Hepatocyte (in vitro differentiated cells): ENCODE results near the gene PKIB. TPM values are rescaled to one million over a fixed set of nuclear protein-coding genes. Genes with fewer than 3 reads are reported as not detected.
A peak's percentile ranks its signal among the peaks of the same experiment; 100 is the strongest.
"Not testable (repeated sequence)": the region's sequence is repeated elsewhere in the genome, so short reads cannot be mapped to it uniquely, and the experiment has no call there.

Source experiments
- DNase-seq: peaks from one replicate; pipeline ENCODE4 v3.0.0-alpha.2; 2016; ENCODE audit warnings: low spot score
- H2AFZ ChIP-seq: fragments of 200-600 bp; sonication (generic); 2 replicates; pipeline ENCODE4 v1.6.0; 2016; ENCODE audit warnings: antibody characterized with exemption, mild to moderate bottlenecking
- H3K27ac ChIP-seq: fragments of 200-600 bp; sonication (generic); 2 replicates; pipeline ENCODE4 v1.5.1; 2016; ENCODE audit warnings: mild to moderate bottlenecking
- H3K27me3 ChIP-seq: fragments of 200-600 bp; sonication (generic); 2 replicates; pipeline ENCODE4 v1.6.1; 2016
- H3K36me3 ChIP-seq: fragments of 200-600 bp; sonication (generic); replicated peaks from 2 replicates; pipeline ENCODE4 v1.5.1; 2016; ENCODE audit warnings: low read depth; ENCODE audit not compliant: insufficient read depth
- H3K4me1 ChIP-seq: fragments of 200-600 bp; sonication (generic); 2 replicates; pipeline ENCODE4 v1.5.1; 2016; ENCODE audit warnings: mild to moderate bottlenecking, moderate library complexity; ENCODE audit not compliant: insufficient read depth
- H3K4me2 ChIP-seq: fragments of 200-600 bp; sonication (generic); 2 replicates; pipeline ENCODE4 v1.6.0; 2016
- H3K4me3 ChIP-seq: fragments of 200-600 bp; sonication (generic); 2 replicates; pipeline ENCODE4 v1.5.1; 2016; ENCODE audit warnings: mild to moderate bottlenecking
- H3K79me2 ChIP-seq: fragments of 200-600 bp; sonication (generic); 2 replicates; pipeline ENCODE4 v1.6.0; 2017; ENCODE audit warnings: mild to moderate bottlenecking
- H3K9me2 ChIP-seq: fragments of 200-600 bp; sonication (generic); replicated peaks from 2 replicates; pipeline ENCODE4 v1.6.0; 2017; ENCODE audit warnings: mild to moderate bottlenecking; ENCODE audit not compliant: insufficient read depth
- H3K9me3 ChIP-seq: fragments of 200-600 bp; sonication (generic); 2 replicates; pipeline ENCODE4 v1.5.1; 2016; ENCODE audit warnings: low read depth, mild to moderate bottlenecking
- H4K20me1 ChIP-seq: fragments of 200-600 bp; sonication (generic); 2 replicates; pipeline ENCODE4 v1.6.0; 2016; ENCODE audit warnings: mild to moderate bottlenecking; ENCODE audit not compliant: insufficient read depth, poor library complexity, severe bottlenecking
- CTCF ChIP-seq: fragments of 200-600 bp; sonication (generic); IDR thresholded peaks from 2 replicates; pipeline ENCODE4 v1.5.1; 2016; ENCODE audit warnings: antibody characterized with exemption, mild to moderate bottlenecking; ENCODE audit not compliant: poor library complexity
- EZH2 ChIP-seq: fragments of 200-600 bp; sonication (generic); IDR thresholded peaks from 2 replicates; pipeline ENCODE4 v1.6.1; 2016; ENCODE audit warnings: antibody characterized with exemption, mild to moderate bottlenecking, borderline replicate concordance
- EZH2phosphoT487 ChIP-seq: fragments of 200-600 bp; sonication (generic); IDR thresholded peaks from one replicate; pipeline ENCODE4 v1.6.1; 2018; ENCODE audit warnings: antibody characterized with exemption, mild to moderate bottlenecking, low read depth, moderate library complexity; ENCODE audit not compliant: unreplicated experiment, severe bottlenecking
- WGBS: methylation state at CpG from one replicate; pipeline ENCODE4 v1.1.6; 2016; ENCODE audit warnings: low lambda C conversion rate; ENCODE audit errors: missing lambda C conversion rate; 5-methylcytosine and 5-hydroxymethylcytosine counted together
- polyA plus RNA-seq: library from polyadenylated mRNA; unstranded; fragments of >200 nt; fragmentation: Nextera tagmentation; extraction: Ambion mirVana; gene quantifications from 2 replicates; pipeline ENCODE4 v1.2.1, GENCODE V29; 2016
- total RNA-seq: library from RNA; depleted of rRNA; stranded (reverse); fragments of >200 nt; gene quantifications from 2 replicates; pipeline ENCODE4 v1.2.3, GENCODE V29; 2014

PKIB gene
- total and polyA plus RNA-seq, 2 experiments from 2014 or later: 73.8 to 144 TPM

GRCh38 chr6:122640366-122640765 lies 30.2 kb downstream of the PKIB start:
- DNase-seq: no peak
- H3K79me2 ChIP-seq: no peaks in the 10 kb centered on the region
- no peaks in the 10 kb centered on the region for H3K4me1 ChIP-seq
- no peak overlapping the region for H3K4me2 ChIP-seq
- TF ChIP-seq EZH2 (no peak), CTCF (no peak), EZH2phosphoT487 (no peak)
- no peak overlapping the region for H3K27ac ChIP-seq
- WGBS: 94% methylated on average over 5 of the region's 5 CpGs
- no peaks in the 10 kb centered on the region for H3K36me3 ChIP-seq
- H3K9me3 ChIP-seq: no peaks in the 10 kb centered on the region
- H3K27me3 ChIP-seq: no peaks in the 10 kb centered on the region
- H2AFZ ChIP-seq: no peak overlapping the region
- H3K9me2 ChIP-seq: no peaks in the 10 kb centered on the region
- no peaks in the 10 kb centered on the region for H4K20me1 ChIP-seq
- H3K4me3 ChIP-seq: no peak overlapping the region

- H4K20me1 ChIP-seq: no peaks in the 10 kb centered on the region
- 68% methylated on average over 3 of the region's 3 CpGs for WGBS
- no peak overlapping the region for H3K27ac ChIP-seq
- H3K4me3 ChIP-seq: no peak overlapping the region
- H3K9me2 ChIP-seq: no peaks in the 10 kb centered on the region
- no peaks in the 10 kb centered on the region for H3K79me2 ChIP-seq
- H3K36me3 ChIP-seq: no peaks in the 10 kb centered on the region
- H2AFZ ChIP-seq: no peak overlapping the region
- no peaks in the 10 kb centered on the region for H3K9me3 ChIP-seq
- no peak overlapping the region for H3K4me2 ChIP-seq
- no peaks in the 10 kb centered on the region for H3K4me1 ChIP-seq
- no peak for DNase-seq
- TF ChIP-seq EZH2 (no peak), CTCF (no peak)
- H3K27me3 ChIP-seq: no peaks in the 10 kb centered on the region
These were observed 31.6 kb downstream of the PKIB start for GRCh38 chr6:122641819-122642218.

- H2AFZ ChIP-seq, H3K4me3 ChIP-seq, H3K9me3 ChIP-seq, H3K4me1 ChIP-seq, H3K9me2 ChIP-seq, H3K4me2 ChIP-seq, H3K79me2 ChIP-seq, H3K27ac ChIP-seq, DNase-seq, H4K20me1 ChIP-seq, H3K27me3 ChIP-seq, H3K36me3 ChIP-seq: not testable (repeated sequence)
- 88% methylated on average over 1 of the region's 1 CpG for WGBS
These were observed 32.4 kb downstream of the PKIB start for GRCh38 chr6:122642604-122643003.

GRCh38 chr6:122645256-122645655 lies 35.1 kb downstream of the PKIB start:
- WGBS: 72% methylated on average over 4 of the region's 4 CpGs
- TF ChIP-seq EZH2 (no peak), CTCF (no peak)
- peak overlapping the region; percentile 65 for H3K27ac ChIP-seq

More at GRCh38 chr6:122645256-122645655, 35.1 kb downstream of the PKIB start:
- Histone ChIP-seq H3K9me2 (no peaks in the 10 kb centered on the region), H3K27me3 (no peaks in the 10 kb centered on the region), H3K9me3 (no peaks in the 10 kb centered on the region), H3K4me2 (no peak overlapping the region), H3K4me1 (peaks cover 3% of the 10 kb centered on the region), H3K4me3 (no peak overlapping the region), H4K20me1 (no peaks in the 10 kb centered on the region), H2AFZ (no peak overlapping the region), H3K36me3 (no peaks in the 10 kb centered on the region), H3K79me2 (no peaks in the 10 kb centered on the region)
- DNase-seq: peak; percentile 44
